NK-92 (cell line): ENCODE data around the gene APBB1.

ENCODE experiments used
- DNase-seq: peaks from one replicate; lab custom pipeline; 2025; ENCODE audit not compliant: unreplicated experiment; lab: John Stamatoyannopoulos, UW

APBB1 gene

DNA sequence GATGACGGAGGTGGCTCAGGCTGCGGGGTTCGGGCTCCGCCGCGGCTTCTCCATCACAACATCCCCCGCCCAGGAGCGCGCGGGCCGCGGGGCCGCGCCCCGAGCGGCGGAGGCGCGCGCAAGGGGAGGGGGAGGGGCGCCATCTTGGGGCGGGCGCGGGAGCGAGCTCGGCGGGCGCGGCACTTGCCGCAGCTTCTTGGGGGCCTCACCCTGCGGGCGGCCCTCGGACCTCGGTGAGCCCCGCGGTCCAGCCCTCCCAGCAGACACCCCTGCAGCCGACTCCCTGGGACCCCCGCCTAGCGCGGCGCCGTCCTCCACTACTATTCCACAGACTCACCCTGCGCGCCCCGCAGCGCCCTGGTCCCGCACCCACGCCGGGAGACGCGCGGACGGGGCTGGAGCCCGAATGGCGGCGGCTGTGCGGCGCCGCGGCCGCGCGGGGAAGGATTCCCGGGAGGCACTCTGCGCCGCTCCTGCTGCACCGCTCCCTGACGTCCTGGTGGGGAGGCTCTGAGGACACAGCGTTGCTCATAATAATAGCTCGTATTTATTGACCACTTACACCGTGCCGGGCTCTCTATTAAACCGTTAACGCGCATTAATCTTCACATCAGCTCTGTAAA lies at the start of gene APBB1:
Gene APBB1, minus strand, starts transcription at position 86 of the 623 bp plus-strand sequence. CDS start 7,747 bp downstream, outside the sequence.
- no peak for DNase-seq

DNA sequence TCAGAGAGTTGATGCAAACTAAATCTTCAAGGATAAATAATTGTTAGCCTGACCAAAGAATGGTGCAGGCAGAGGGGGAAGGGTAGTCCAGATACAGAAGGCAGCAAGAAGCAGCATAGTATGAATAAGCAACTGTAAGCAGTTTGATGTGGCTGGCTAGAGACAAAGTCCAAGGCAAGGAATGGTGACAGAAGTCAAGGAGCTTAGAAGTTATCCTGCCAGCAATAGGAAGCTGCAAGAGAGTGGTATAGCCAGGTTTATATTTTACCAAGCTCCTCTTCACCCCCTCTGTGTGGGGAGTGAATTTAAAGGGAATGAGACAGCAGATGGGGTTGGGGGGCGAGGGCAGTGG lies 40.2 kb upstream of the APBB1 start:
- DNase-seq: no peak

DNA sequence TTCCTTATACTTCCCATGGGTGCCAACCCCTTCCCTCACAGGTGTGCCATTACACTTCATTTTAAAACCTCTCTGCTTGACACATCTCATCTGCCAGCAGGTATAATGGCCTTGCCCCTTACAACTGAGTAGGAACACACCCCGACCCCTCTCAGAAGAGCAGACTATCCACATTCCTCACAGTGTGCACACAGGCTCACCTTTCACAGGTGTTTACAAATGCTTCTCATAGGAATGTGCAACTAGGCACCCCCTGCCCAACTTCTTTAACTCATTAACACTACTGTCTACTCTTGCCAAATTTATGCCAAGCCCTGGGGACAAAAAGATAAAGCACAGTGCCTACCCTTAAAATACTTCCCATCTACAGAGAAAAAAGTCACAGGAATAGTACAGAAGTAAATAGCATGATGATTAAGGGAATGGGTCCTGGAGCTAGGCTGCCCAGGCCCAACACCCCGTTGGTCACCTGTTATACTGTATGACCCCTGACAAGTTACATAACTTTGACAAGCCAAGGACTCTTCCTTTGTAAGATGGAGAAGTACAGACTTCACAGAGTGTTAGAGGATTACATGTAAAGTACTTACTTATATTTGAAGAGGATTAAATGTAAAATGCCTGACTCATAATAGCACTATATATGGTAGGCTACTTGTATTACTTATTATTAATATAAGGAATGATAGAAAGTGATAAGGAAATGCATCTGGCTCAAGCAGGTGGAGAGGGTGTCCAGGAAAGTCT lies 39.6 kb upstream of the APBB1 start:
- DNase-seq: no peak

DNA sequence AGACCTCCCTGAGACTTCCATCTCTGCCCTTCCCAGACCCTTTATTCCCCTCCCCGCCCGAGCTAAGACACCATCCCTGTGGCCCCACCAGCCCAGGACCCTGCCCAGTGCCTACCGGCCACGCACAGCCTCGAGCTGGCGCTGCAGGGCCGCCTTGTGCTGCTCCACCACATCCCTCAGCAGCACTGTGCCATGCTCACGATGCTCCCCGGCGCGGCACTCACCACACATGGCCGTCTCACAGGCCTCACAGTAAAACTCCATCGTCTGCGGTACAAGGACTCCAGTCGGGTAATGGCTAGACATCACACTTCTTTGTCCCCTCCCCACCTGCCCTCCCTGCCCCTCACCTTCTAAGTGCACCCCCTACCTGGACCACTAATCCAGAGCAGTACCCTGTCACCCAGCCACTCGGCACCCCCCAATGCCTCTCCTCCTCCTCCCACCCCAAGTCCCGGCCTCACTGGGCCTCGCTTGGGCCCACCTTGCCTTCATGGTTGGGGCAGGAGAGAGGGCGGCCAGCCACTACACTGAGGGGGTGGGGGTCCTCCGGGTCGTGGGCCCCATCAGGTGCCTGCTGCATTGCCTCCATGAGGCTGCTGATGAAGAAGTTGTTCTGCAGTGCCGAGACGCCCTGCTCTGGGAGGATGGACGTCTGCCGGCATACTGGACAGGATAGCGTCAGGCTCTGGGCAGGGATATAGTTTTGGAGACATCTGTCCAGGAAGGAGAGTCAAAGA lies 38.9 kb upstream of the APBB1 start:
- DNase-seq: no peak

DNA sequence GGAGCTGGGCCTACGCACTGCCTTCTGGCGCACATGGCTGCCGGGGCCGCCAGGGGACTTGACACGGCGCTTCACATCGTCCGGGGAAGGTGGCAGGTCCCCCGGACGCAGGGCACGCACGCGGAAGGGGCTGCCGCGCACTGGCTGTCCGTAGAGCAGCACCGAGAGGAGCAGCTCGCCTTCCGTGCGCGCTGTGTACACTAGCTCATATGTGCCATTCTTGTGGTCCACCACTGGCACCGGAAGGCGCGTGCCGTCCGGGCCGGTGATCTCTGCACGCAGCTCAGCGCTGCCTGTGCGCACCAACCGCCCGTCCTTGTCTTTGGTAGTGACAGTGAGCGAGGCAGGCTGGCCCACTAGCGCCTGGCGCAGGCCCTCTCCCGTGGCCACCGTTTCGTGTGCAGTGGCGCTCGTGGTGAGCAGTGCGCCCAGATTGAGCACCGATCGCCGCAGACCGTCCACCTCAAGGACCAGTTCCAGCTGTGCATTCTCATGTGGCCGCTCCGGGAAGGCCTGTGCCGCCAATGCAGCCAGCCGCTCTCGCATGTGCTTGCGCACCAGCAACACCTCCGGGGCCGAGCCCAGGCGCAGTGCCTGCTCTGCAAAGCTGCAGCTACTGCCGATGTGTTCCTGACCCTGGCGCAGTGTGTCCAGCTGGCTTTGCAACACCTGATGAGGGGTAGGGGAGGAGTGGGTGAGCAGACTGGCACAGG lies 37.6 kb upstream of the APBB1 start:
- no peak for DNase-seq

DNA sequence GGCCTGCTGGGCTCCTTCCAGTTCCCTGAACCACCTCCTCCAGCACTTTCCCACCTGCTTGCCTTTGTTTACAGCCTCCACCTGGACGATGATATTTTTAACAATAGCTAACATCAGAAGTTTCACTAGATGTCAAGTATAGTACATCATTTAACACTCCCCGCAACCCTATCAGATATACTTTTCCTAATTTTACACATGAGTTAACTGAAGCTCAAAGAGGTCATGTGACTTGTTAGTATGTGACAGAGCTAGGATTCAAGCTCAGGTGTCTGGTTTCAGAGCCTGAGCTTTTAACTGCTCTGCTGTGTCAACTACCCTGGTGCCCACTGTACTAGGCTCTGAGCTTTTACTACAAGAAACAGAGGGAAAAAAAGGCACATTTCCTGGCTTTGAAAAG lies 36.2 kb upstream of the APBB1 start:
- DNase-seq: no peak

DNA sequence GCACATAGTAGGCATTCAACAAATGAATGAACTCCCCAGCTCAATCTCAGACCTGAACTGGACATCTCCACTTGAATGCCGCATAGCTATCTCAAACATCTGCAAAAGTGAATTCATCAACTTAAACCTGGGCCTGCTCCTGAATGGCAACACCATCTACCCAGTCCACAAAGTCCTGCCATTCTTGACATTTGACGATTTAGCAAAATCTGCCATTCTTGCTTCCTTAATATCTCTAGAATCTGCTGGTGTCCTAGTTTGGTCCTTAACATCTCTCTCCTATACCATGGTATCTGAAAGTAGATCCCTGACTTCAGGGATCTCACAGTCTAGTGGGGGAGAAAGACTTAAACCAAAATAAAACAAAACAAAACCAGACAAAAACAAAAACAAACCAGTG lies 34.3 kb upstream of the APBB1 start:
- DNase-seq: no peak

DNA sequence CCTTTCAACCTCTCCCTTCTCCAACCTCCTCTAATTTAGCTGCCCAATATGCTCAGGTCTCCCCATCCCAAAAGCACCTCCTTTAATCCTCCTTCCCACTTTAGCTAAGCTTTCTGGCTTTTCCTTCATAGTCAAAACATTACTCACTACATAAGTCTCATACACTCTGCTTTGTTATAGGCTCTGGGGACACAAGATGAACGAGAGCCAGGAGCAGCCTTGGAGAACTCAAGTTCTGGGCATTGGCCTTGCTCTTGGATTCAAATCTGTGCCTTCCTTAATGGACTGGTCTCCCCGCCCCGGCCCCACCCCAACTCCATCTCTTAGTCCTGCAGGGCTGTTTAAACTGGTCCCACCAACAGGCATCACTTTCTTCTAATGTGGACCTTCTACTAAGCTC lies 33.3 kb upstream of the APBB1 start:
- DNase-seq: no peak

DNA sequence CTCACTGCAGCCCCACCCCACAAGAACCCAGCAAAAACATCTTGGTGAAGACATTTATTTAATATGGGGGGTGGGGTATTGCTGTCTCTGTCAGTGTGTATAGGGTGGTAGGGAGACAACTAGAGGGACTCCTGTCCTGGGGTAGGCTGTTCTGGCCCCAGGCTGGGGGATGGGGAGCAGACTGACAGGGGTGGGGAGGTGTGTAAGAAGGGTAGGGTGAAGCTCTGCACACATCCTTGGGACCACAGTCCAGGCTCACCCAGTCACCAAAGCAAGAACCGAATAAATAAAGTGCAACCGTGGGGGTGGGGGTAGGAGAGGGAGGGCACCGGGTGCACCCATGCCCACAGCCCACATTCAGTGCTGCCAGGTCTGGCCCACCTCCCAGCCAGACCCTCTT lies 29.7 kb upstream of the APBB1 start:
- no peak for DNase-seq

DNA sequence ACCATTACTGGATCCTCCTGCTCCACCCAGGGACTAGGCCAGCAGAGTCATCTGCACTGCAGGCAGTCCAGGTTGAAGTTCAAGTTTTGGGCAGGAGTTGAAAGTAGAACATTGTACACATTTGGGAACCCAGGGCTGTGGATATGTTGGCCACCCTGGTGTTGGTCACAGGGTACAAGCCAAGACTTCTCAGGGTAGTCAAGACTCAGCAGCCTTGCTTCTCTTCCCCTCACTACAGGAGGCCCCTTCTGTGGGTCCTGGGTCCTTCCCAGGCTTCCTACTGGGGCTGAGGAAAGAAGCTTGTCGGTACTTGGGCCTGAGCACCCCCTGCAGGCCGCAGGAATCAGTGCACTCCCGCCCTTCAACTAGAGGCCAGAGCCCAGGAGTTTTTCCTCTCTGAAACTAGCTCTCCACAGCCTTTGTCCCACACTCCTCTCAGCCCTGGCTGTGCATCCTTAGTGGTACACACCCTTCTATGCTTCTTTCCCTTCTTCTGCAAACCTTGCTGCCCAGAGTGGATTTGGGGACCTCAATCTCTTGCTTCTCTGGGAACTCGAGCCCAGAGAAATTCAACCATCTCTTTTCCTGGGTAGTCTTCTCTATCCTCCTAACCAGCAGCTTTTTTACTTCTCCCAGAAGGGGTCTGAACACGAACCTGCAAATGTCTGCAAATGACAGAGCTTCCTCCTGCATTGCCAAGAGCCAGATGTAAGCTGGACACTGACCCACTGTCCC lies 24.5 kb upstream of the APBB1 start:
- DNase-seq: no peak

DNA sequence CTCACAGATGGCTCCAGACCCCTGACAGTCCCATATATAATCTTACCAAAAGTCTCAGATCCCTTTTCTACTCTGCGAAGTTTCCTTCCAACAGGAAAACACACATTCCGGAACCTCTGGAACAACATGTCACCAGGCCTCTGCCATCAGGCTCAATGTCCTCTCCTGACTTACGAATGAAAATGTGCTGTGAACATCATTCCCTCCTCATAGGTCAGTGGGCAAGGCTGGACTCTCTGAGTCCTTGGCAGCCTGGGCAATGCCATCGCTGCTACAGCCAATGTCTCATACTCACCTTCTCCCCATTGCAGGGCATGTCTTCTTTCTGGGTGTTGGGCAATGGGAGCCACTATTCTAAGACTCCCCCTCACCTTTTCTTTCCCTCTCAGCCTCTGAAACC lies 23.5 kb upstream of the APBB1 start:
- no peak for DNase-seq

DNA sequence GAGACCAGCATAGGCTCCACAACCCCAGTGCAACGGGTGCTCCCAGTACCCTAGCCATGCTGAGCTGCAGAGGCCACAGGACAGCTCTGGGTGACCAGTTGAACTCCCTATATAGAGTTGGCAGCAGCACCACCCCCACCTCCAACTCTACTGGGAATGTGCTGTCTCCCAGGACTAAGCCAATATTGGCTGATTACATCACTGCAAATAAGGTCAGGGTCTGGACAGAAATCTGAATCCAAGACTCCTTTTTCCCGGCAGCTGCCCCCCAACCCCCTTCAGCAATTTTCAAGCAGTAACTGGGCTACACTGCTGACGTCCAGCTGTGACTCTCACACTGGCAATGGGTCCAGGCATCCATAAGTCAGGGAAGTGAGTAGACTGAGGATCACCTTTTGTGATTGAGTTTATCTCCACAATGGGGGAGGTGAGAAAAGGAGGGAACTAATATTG lies 22.0 kb upstream of the APBB1 start, which contains the start of gene HPX:
Gene HPX, minus strand, starts transcription at position 82 of the 453 bp plus-strand sequence. Its CDS starts 24 bp downstream, at position 58.
- no peak for DNase-seq

DNA sequence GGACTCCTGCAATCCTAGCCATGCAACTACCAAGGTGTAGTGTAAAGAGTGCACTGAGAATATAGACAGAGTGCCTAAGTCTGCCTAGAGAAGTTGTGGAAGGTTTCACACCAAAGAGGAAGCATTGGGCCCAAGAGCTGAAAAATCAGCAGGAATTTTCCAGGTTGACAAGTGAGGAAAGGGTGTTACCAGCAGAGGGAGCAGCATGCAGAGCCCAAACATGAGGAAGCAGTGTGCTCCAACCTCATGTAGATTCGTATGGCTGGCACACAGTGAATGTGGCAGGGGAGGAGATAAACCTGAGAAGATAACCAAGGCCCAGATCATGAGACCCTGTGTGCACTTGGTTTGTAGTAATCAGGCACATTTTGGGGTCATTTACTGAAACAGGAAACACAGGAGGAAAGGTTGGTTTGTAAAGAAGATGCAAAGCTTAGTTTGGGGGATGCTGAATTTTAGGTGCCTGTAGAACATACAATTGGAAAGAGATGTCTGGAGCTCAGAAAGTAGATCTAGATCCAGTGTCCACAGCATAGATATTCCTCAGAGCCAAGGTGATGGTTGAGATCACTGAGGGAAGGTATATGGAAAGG lies 20.2 kb upstream of the APBB1 start:
- no peak for DNase-seq

DNA sequence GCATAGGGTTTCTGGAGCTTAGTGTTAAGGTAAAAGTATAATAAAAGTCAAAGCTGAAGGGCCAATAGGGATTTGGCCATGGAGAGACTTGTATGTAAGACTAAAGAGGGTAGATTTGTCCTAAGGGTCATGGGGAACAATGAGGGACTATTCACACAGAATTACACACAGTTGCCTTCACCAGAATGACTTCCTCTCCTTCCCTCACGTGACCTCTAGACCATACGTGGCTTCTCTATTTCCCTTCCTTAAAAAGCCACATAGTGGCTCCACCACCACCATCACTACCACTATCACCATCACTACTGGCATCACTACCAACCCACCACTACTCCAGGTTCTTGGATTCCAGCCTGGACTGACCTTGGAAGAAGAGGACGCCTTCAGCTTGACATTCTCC lies 19.1 kb upstream of the APBB1 start:
- no peak for DNase-seq

DNA sequence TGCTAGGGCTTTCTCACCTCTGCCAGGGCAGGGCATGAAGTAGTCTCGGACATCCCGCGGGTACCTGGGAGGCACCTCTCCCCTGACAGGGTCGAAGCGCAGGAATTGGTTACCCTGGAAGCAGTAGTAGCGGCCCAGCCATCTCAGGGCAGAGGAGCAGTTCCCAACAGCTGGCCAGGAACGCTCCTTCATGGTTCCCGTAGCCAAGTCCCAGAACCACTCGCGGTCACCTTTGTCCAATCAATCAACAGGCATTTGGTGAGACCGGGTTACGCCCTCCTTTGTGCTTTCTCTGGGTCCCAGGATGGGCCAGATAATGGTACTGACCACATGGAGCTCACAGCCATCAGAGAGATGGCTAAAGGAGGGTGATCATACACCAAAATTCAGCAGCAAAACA lies 18.5 kb upstream of the APBB1 start:
- DNase-seq: no peak

DNA sequence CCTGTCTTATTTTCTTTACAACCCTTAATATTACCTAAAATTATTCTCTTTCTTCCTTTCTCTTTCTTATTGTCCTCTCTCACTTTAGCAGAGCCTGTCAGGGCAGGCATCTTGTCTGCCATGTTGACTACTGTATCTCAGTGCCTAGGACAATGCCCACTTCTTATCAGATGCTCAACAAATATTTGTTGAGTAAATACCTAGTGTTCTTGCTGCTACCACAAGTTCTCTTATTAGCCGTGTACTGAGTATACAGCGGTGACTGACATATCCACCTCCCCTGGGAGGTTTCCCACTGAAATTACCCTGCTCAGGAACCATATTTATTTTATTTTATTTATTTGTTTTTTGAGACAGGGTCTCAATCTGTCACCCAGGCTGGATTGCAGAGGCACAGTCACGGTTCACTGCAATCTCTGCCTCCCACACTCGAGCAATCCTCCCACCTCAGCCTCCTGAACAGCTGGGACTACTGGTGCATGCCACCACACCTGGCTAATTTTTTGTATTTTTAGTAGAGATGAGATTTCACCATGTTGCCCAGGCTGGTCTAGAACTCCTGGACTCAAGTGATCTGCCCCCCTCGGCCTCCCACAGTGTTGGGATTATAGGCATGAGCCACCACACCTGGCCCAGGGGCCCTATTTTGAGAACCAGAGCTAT lies 15.2 kb upstream of the APBB1 start:
- DNase-seq: no peak

DNA sequence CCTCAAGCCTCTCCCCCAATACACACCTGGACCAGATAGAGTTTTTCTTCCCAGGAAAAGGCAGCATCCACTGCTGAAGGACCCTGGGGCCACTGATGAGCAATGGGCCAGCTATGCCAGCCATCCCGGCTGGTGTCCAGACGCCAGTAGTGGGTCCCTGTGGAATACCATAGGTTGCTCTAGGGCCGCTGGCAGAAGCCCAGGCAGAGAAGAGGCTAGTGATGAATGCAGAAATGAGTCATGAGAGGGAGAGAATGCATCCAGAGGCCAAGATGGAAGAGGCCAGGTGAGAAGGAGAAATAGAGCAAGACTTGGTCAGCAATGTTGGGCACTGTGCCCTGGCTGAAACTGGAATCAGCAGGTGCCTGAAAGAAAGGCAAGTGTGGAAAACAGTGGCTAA lies 13.0 kb upstream of the APBB1 start:
- no peak for DNase-seq

DNA sequence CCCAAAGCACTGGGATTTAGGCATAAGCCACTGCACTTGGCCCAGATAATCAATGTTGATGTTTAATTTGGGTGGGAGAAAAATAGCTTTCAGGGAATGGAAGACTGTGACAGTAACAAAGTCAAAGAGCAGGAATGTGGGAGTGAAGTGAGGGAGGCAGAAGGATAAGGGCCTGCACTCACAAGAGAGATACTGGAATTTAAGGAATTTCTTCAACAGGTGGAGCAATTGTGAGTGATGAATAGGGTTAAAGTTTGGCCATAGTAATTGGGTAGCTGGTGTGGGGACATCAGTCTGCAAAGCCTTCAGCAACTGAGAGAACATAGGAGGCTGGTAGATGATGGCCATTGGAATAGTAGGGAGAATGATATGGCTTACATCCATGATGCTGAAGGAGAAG lies 8.6 kb upstream of the APBB1 start:
- DNase-seq: no peak

DNA sequence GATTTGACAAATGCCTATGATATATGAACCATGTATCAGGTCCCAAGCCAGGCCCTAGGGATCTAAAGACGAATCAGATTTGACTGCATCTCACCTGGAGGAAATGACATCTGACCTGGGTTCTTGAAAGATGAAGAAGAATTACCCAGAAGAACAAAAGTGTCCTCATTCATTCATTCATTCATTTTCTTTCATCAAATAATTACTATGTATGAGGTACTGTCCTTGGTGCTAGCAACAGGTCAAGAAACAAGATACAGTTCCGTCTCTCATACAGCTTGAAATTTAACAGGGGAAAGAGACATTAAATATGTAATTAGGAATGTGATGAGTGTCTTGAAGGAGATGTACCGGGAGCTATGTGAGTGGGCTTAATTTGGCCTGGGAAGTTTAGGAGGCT lies 1.8 kb upstream of the APBB1 start:
- DNase-seq: no peak

DNA sequence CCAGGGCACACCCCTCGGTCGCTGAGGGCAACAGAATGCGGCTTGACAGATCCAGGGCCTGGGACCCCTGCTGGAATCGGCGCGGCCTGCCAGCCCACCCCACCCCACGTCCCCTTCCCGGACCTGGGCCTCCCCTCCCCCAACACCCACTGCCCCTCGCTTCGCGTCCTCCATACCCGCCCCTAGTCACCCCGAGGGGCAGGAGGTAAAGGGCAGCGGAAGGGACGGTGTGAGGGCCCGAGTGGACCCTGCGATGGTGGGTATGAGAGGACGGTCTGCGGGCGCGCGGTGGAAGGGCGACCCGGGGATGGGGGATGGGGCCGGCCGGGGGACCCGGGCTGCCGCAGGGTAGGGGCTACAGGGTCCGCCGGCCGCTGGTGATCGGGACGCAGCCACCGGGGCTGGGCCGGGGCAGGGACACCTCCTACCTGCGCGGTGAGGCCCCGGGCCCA lies 311 bp downstream of the APBB1 start:
- DNase-seq: no peak
